ENCODE results near the gene RBM20.
A peak's percentile ranks its signal among the peaks of the same experiment; 100 is the strongest.

RBM20 gene

GRCh38 chr10:110670335-110670734, 26.2 kb downstream of the RBM20 start:
- no peaks in the 10 kb centered on the region for H3K9me3 ChIP-seq
- no peaks in the 10 kb centered on the region for H3K36me3 ChIP-seq
- H3K4me1 ChIP-seq (ENCODE audit: control insufficient read depth in 1 of 2, insufficient read depth in 1 of 2, low read depth in 1 of 2, low read length in 1 of 2): peaks cover 9 to 10% of the 10 kb centered on the region in 2 experiments
- H3K27me3 ChIP-seq: peaks cover 48% of the 10 kb centered on the region
- TF ChIP-seq CTCF (IDR thresholded peaks at IDR 0.05): no peak
- no peak overlapping the region for H3K27ac ChIP-seq
- no peak overlapping the region for H3K4me3 ChIP-seq (ENCODE audit: low read depth in 1 of 2, low read length in 1 of 2)

- H3K27me3 ChIP-seq: peaks cover 38% of the 10 kb centered on the region
- H3K4me3 ChIP-seq (ENCODE audit: low read depth in 1 of 2, low read length in 1 of 2): peak overlapping the region; percentile 55 to 59
- no peaks in the 10 kb centered on the region for H3K36me3 ChIP-seq
- H3K9me3 ChIP-seq: no peaks in the 10 kb centered on the region
- peaks cover 9 to 10% of the 10 kb centered on the region in 2 experiments for H3K4me1 ChIP-seq (ENCODE audit: control insufficient read depth in 1 of 2, insufficient read depth in 1 of 2, low read depth in 1 of 2, low read length in 1 of 2)
- H3K27ac ChIP-seq: no peak overlapping the region
- TF ChIP-seq CTCF (IDR thresholded peaks at IDR 0.05): peak; percentile 37
These were observed 27.8 kb downstream of the RBM20 start for GRCh38 chr10:110671788-110672579.

GRCh38 chr10:110672580-110672919, 28.4 kb downstream of the RBM20 start:
- no peak for TF ChIP-seq CTCF (IDR thresholded peaks at IDR 0.05)
- Histone ChIP-seq H3K27me3 (peaks cover 38% of the 10 kb centered on the region), H3K4me3 (ENCODE audit: low read depth in 1 of 2, low read length in 1 of 2) (peak overlapping the region; percentile 55 to 59), H3K9me3 (no peaks in the 10 kb centered on the region), H3K36me3 (no peaks in the 10 kb centered on the region), H3K27ac (no peak overlapping the region), H3K4me1 (ENCODE audit: control insufficient read depth in 1 of 2, insufficient read depth in 1 of 2, low read depth in 1 of 2, low read length in 1 of 2) (peaks cover 9 to 10% of the 10 kb centered on the region in 2 experiments)

- H3K27ac ChIP-seq: no peak overlapping the region
- H3K9me3 ChIP-seq: no peaks in the 10 kb centered on the region
- TF ChIP-seq CTCF (IDR thresholded peaks at IDR 0.05): no peak
- peaks cover 15% of the 10 kb centered on the region for H3K27me3 ChIP-seq
- no peaks in the 10 kb centered on the region for H3K36me3 ChIP-seq
- H3K4me1 ChIP-seq (ENCODE audit: control insufficient read depth in 1 of 2, insufficient read depth in 1 of 2, low read depth in 1 of 2, low read length in 1 of 2): peaks cover 14% of the 10 kb centered on the region in 2 experiments
- no peak overlapping the region for H3K4me3 ChIP-seq (ENCODE audit: low read depth in 1 of 2, low read length in 1 of 2)
These were observed 31.9 kb downstream of the RBM20 start for GRCh38 chr10:110676016-110676415.

- TF ChIP-seq CTCF (IDR thresholded peaks at IDR 0.05): no peak
- Histone ChIP-seq H3K4me3 (ENCODE audit: low read depth in 1 of 2, low read length in 1 of 2) (no peak overlapping the region), H3K27ac (no peak overlapping the region), H3K4me1 (ENCODE audit: control insufficient read depth in 1 of 2, insufficient read depth in 1 of 2, low read depth in 1 of 2, low read length in 1 of 2) (peaks cover 4 to 5% of the 10 kb centered on the region in 2 experiments), H3K27me3 (no peaks in the 10 kb centered on the region), H3K36me3 (no peaks in the 10 kb centered on the region), H3K9me3 (no peaks in the 10 kb centered on the region)
These were observed 35.5 kb downstream of the RBM20 start for GRCh38 chr10:110679486-110680272.
